Measurements from ENCODE around the gene SH3PXD2A.
A peak's percentile ranks its signal among the peaks of the same experiment; 100 is the strongest.

The SH3PXD2A gene

DNA sequence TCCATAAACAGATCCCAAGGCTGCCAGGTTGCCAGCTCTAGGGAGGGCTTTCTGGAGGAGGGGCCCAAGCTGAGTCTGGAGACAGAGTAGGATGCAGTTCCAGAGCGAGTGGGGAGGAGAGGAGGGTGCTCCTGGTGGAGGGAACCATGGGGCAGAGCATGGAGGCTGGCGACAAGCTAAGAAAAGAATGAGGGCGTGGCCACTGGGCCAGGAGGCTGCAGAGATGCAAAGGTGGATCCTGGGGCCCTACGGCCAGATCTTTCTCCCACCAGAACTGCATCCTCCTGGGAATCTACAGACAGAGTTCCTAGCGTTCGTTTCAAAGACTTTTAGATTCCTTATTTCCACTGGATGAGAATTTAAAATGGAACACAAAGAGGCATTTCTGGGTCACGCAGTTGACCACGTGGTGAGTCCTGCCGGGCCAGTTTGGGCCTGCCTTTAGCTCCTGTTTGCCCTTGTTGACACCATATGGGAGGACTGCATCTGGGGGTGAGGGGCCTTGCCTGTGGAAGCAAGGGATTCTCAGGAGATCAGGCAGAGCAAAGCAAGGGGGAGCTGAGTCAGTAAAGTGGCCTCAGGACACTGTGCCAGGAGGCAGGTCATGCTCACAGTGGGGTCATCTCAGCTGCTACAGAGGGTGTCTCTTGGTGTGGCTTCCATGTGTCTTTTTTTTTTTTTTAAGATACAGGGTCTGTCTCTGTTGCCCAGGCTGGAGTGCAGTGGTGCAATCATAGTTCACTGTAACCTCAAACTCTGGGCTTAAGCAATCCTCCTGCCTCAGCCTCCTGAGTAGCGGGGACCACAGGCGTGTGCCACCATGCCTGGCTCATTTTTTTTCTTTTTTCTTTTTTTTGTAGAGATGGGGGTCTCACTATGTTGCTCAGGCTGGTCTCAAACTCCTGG, 137.8 kb downstream of the SH3PXD2A start:
- DNase-seq = no peak

DNA sequence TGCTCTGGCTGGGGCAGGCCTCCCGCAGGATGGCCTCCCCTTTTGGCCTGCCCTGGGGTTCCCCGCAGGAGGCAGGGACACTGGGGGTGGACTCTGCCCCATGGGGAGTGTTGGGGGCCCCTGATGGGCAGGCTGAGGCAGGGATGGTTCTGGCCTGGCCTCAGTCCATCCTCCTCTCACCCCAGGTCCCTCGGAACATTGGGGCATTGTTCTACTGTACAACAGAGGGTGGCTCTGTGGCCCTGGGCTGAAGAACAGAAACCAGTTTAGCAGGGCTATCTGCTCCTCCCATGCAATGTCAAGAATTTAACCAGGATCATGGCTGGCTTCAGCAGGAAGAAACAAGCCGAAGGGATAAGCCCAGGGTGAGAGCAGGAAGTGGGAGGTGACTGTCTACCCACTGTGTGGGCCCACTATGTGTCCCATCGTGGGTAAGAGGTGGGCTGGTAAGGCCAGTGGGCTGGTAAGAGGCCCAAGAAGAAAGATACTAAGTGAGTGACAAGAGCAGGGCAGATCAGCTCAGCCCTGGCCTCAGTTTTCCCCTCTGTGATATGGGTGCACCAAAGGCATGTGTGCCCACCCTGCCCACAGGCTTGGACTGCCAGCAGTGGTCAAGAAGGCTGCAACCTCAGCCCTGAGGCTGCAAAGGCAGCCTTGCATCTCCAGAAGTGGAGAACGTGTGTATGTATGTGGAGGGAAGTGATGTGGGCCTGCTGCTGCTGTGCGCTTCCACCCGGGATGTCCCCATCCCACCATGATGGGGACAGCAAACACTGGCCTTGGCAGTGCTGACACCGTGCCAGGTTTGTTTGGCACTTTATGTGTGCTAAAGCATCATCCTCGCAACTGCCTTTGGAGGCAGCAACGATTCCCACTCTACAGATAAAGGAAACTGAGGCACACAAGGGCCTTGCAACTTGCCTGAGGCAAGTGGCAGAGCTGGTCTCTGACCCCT, 138.9 kb downstream of the SH3PXD2A start:
- no peak for DNase-seq

DNA sequence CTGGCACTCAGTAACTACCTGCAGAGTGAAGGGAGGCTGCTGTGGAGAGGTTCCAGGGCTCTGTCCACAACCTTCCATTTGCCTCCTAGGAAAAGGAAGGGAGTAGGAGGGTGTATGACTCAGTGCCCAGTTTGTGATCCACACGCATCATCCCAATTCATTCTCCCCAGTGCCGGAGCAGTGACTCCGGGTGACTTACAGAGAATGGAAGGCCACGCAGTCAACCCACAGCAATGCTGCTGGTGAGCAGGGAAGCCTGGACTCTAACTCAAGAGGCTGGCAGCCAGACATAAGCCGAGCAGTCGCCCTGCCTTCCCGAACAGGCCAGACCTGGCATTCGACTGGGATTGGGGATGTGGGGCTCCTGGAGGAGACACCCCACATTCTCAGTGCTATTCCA, 139.9 kb downstream of the SH3PXD2A start:
- no peak for DNase-seq

DNA sequence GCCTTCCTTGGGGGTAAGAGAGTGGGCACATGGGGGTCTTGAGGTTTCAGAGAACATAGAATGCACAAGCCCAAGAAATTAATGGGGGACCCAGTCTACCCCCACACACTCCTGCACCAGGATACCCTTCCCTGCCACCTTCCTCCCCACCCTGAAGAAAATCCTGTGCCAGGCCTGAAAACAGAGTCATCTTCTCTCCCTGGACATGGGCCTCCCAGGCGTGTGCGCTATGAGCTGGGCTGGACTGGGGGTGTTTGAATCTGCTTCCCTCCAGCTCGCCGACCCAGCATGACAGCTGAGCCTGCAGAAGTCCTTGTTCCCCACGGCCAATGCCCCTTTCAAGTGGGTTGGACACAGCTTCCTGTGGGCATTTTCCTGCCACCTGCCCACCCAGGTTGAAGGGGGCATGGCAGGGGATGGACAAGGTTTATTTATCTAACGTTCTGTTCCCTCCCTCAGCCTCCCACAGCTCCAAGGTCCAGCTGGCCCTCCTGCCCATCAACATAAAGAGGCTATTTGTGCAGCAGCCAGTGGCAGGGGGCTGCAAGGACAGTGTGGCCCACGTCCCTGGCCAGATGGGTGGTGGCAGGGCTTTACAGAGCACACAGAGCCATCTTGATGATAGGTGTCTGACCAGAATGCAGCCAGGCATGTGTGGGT, 141.0 kb downstream of the SH3PXD2A start:
- DNase-seq = no peak

DNA sequence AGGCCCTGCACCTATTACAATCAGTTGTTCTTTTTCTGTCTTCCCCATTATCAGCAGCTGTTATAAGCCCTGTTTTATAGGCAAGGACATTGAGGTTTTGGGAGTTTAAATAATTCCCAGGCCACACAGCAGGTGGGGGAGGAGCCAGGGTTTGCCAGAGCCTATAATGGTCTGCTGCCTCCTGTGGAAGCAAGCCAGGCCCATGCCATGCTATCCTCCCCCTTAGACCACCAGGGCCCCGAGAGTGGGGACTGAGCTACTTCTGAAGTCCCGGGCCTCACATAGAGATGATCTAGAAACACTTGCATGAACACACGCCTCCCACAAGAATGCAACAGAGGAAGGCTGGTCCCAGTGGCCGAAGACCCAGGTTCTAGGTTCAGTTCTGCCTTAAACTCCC, 141.7 kb downstream of the SH3PXD2A start:
- DNase-seq = no peak

DNA sequence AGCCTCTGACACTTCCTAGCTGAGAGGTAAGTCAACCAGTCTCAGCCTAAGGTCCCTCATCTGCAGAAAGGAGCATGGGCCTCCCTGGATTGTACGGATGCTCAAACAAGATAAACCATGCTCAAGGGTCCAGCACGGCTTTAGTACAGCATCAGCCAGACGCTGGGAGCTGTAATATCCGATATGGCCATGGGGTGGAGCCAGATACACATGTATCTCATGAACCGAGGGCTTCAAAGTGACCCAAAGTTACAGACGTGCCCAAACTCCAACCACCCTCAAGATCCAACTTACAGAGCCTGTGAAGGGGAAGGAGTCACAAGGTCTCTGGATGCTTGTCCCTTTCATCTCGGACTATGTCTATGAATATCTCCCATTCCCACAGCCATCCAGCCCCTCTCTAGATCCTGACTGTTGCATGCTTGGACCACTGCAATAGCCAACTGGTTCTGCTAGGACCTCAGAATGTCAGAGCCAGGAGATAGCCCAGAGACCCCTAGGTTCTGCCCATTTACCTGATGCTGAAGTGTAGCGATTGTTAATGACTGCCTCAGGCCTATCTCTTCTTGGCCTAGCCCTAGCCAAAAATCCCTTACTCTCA, 142.4 kb downstream of the SH3PXD2A start:
- DNase-seq = peak; percentile 82

DNA sequence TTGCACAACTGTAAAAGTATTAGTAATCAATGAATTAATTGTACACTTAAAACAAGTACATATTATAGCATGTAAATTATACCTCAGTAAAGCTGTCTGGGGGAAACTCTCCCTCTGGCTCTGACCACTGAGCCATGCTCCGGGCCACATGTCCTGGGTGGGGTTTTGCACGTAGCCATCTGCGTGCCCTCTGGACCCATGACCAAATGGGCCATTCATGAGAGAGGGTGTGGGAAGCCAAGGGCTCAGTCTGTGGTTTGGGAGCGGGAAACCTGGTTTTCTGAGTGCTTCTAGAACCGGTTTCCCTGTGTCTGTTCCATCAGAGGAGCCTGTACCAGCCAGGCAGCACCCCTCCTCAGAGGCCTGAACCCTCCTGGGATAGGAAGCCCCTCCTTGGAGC, 143.2 kb downstream of the SH3PXD2A start:
- no peak for DNase-seq

DNA sequence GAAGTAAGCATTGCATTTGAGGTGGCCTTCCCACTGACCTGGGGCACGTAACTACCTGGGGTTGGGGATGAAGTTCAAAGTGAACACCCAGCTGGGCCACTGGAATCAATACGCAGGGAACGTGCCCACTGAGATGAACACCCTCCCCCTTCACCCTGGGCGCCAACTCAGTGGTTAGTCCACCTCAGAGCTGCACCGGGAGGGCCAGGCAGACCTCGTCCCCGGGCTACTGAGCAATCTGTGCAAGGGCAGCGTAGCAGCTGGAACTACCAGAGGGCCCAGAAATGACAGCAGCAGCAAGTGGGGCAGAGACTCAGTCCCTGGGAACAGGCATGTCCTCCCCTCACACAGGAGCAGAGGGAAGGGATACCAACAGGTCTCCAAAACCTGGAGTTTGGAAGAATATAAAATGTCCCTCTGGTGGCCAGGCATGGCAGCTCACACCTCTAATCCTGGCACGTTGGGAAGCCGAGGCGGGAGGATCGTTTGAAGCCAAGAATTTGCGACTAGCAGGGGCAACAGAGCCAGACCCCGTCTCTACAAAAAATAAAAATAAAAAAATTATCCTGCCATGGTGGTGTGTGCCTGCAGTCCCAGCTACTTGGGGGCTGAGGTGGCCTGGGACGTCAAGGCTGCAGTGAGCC, 143.9 kb downstream of the SH3PXD2A start:
- no peak for DNase-seq

DNA sequence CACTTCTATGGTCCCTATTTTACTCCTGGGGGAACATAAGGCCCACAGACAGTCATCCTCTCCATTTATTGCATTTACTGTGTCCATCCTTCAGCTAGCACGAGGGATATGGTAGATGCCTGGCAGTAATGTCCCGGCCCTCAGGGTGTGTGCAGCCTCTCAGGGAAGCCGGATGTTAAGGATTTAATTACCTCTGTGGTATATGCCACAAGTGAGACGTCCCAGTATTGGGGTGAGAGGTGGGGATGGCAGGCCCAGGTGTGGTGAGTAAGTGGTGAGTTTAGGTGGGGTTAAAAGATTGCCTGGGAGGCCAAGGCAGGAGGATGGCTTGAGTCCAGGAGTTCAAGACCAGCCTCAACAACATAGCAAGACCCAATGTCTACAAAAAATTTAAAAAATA, 144.9 kb downstream of the SH3PXD2A start:
- no peak for DNase-seq

DNA sequence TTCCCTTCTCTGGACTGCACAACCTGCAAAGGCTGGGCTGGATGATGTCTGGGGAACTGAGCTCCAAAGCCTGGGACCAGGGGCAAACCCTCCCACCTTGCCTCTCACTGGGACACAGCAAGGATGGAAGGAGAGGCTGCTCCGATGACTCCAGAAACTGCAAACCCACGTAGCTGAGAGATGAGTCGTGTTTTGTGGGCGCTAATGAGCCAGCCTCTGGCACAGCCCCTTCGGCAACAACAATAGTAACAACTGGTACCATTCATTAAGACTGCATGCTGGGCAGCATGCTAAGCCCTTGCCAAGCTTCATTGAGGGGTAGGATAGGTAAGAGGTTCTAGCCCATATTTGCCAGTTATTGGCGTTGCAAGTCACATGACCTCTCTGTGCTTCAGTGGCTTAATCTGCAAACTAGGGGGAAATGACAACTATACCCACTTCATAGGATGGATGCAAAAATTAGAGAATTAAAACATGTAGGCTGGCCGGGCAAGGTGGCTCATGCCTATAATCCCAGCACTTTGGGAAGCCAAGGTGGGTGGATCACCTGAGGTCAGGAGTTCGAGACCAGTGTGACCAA, 145.9 kb downstream of the SH3PXD2A start:
- DNase-seq = no peak

DNA sequence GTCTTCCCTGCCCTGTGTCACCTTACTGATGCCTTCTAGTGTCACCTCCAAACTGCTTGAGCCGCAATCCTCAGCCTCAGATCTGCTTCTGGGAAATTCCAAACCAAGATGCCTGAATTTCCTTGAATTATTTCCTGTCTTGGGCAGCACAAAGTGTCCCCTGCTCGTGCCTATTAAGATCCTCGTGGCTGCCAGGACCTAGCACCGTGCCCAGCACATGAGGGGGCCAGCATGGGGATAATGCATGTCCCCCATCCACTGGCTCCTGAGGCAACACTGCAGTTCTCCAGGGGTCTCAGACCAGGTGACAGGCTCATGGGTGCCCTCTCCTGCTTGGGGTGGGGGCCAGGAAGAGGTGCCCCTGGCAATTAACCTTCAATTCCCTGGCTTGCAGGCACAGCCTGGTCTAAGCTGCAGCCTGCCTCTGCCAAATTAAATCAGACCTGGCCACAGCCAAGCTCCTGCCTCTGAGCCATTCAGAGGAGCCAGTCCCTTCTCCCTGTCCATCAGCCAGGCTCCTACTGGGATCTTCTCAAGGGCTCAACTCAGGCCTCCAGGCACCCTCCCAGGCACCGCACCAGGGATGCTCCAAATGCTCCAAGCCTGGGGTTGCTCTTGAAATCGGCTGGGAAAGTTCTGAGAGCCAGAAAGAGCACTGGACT, 146.6 kb downstream of the SH3PXD2A start:
- no peak for DNase-seq

DNA sequence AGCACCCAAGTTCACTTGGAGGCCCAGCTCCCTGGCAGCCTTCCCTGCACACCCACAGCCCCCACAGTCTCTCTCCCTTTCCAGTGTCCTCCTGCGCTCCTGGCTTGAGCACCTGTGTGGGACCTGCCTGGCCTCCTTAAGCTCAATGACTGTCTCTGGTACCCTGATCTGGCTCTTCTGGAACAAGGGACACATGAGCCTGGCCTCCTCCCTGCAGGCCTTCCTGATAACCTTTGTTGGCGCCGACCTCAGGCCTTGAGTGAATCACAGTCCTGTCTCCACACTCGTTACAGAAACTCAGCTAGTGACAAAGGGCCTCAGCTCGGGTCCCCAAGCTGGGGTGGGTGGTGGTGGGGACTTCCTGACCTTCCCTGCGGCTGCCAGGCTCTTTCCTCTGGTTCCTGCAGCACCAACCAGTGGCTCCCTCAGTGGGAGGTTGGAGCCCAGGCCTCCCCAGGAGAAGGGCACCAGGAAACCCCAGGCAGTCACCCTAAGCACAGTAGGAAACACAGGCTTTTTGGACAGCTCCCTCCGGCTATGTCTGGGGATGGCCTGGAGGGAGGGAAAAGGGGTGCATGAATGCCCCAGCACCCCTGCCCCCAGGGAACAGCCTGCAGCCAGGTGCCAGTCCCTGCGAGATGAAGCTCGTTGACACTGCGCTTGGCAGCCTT, 147.3 kb downstream of the SH3PXD2A start:
- no peak for DNase-seq

DNA sequence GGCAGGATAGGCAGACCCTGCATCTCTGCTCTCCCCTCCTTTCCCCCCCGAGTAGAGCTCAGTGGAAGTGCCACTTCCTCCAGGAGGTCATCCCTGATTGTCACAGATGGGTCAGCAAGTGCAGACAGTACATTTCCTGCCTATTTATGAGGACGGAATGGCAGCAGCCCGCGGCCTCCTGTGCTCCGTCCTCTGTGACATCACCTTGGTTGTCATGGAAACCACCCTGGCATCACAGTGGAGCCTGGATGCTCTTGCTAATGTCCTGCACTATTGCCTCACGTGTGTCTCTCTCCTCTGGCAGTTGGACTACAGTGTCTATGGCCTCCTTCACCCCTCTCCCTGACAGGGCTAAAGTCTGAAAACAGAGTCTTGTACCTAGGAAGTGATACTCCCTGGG, 148.6 kb downstream of the SH3PXD2A start:
- no peak for DNase-seq

DNA sequence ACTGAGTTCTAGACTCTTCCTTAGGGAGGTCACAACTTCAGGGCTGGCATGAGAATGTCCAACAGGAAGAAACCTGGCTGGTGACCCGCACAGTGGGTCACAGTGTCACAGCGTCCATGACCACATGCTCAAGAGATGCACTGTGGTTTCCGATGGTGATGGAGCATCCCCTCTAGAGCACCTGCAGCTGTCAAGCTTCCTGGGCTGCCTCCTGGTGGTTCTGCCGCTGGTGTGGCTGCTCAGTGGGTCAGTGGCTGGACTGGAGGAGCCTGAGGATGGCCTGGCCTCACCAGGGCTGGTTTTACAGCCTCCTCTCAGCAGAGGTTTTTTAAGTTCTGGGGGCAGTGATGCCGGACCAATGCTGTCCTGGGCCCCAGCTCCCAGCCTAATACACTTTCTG, 149.3 kb downstream of the SH3PXD2A start:
- no peak for DNase-seq

DNA sequence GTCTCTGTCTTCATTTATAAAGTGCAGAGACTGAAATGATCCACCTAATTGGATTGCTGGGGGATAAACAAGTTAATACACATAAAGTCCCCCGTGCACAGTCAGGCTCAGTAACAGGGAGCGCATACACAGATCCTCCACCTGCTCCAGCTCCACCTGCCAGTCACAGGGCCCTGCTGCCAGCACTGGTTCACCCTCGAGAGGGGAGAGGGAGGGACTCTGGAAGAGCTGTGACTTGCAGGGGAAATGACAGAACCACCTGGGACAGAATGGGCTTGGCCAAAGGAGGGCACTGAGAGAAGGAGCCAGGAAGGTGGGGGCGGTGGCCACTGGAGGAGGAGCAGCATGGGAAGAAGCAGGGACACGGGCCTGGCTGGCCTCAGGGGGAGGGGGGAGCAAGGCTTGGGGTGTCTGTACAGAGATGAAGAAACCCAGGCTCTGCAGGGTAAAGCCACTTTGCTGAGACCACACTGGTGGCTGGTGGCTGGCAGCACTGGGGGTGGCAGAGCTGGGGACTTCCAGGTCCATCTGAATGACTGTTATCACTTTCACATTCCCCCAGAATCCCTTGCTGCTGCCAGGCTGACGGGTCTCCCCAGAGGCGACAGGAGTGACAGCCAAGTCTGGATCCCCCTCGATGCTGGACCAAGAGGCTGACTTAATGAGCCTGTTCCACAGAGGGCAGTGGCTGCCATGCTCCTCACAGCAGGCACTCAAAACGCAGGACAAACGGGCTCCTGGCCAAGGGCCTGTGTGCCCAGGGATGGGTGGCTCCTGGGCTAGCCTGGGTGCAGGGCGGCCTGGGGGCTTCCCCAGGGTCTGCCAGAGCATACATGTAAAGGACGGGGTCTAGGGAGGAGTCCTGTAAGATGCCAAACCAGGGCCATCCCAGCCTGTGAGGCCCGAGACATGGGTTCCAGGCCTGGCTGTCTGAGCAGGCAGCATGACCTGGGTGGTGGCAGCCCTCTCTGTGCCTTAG, 151.1 kb downstream of the SH3PXD2A start:
- DNase-seq = no peak

DNA sequence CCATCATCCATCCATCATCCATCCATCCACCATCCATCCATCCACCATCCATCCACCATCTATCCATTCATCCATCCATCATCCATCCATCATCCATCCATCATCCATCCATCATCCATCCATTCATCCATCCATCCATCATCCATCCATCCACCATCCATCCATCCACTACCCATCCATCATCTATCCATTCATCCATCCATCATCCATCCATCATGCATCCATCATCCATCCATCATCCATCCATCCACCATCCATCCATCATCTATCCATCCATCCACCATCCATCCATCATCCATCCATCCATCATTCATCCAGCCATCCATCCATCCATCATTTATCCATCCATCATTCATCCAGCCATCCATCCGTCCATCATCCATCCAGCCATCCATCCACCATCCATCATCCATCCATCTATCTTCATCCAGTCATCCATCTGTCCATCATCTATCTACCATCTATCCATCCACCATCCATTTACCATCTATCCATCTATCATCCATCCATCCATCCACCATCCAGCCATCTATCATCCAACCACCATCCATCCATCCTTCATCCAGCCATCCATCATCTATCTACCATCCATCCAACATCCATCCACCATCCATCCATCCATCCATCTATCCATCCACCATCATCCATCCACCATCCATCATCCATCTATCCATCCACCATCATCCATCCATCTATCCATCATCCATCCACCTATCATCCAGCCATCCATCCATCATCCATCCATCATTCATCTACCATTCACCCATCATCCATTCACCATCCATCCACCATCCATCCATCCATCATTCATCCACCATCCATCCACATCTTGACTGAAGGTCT, 153.8 kb downstream of the SH3PXD2A start:
- DNase-seq = no peak

DNA sequence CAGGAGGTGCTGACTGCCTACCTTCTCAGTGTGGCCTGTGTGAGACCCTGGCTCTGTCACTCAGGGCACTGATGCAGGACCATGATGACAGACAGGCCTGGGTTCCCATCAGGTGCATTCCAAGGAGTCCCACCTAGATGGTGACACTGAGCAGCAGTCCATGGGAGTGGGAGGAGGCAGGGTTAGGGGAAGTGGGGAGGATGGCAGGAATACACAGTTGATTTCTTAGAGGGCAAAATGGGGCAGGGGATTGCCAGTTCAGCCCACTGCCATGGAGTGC, 155.0 kb downstream of the SH3PXD2A start:
- DNase-seq = no peak

DNA sequence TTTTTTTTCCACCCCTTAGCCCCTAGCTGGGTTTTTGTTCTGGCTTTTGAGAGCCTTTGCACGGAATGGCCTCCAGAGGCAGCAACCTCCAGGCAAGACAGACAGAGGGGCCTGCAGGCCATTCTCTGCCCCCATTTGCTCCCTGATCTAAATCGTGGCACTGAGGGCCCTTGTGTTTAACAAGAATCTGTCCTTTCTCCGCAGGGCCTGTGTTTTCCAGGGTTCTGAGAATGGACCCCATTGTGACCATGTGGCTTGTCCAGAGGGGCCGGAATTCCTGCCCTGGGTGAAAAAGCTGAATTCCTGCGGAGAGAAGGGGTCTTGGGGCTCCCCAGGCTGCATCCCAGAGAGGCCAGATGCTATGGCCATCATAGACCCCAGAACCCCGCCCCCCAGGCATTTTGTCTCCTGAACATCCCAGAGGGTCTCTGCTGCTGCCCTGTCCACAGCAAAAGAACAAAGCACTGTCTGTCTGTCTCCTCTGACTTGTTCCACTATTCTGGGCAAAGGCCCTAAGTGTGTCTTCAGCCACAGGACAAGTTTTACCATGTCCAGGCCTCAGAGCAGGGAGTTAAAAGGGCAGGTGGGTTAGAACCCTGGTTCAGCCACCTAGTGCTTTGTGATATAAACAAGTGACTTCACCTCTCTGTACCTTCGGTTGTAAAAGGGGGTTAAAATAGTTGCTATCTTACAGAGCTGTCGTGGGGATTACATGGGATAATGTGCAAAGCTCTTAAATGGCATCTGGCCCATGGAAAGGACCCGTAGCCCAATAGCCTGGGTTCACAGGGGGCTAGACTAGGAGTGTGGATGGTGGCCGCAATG, 155.6 kb downstream of the SH3PXD2A start:
- no peak for DNase-seq
